Measurements from ENCODE around the gene UBE2H. TPM values are rescaled to one million over a fixed set of nuclear protein-coding genes. Genes with fewer than 3 reads are reported as not detected.

Gene UBE2H
- 10 to 100 TPM; 92.6 to 93.4 TPM for total RNA-seq

DNA sequence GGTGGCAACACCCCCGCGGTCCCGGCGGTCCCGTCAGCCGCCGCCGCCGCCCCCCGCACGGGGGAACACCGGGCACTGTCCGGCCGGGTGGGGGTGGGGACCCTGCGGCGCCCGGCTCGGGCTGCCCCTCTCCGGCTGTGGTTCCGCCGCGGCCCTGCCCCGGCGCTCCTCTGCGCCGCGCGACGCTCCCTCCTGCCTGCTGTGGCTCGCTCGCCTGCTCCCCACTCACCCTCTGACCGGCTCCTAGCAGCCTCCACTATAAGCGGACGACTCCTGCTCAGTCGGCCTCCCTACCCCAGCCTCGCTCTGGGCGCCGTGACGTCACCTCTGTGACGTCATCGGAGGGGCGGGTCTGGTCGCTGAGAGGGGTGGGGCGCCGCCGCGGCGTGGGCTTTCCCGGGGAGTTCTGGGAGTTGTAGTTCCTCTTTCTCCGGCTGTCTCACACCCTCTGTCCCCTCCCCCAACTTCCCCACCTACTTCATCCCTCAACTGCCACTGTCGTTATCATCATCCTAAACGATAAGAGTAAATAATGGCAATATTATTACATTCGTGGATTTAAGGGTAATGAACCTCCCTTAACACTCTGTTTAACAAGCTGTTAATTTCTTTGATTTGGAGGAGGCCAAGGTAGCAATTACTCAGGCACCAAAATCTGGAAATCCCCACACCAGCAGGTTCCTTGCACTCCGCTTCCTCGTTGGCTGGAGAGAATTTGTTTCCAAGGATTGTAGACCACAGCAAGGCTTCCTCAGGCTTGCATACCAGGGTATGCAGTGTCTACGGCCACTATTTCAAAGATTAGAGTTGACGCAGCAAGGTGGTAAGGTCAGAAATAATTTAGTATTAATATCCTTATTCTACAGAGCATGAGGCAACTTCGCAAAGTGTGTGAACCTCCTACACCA lies at the start of gene UBE2H:
Gene UBE2H, minus strand, starts transcription at position 308 of the 908 bp plus-strand sequence. CDS start 405 bp downstream, outside the sequence.
- peak; percentile 85 to 93 (median 92) for TF ChIP-seq POLR2A (IDR thresholded peaks at IDR 0.05)
- TF ChIP-seq, protein P1, sequence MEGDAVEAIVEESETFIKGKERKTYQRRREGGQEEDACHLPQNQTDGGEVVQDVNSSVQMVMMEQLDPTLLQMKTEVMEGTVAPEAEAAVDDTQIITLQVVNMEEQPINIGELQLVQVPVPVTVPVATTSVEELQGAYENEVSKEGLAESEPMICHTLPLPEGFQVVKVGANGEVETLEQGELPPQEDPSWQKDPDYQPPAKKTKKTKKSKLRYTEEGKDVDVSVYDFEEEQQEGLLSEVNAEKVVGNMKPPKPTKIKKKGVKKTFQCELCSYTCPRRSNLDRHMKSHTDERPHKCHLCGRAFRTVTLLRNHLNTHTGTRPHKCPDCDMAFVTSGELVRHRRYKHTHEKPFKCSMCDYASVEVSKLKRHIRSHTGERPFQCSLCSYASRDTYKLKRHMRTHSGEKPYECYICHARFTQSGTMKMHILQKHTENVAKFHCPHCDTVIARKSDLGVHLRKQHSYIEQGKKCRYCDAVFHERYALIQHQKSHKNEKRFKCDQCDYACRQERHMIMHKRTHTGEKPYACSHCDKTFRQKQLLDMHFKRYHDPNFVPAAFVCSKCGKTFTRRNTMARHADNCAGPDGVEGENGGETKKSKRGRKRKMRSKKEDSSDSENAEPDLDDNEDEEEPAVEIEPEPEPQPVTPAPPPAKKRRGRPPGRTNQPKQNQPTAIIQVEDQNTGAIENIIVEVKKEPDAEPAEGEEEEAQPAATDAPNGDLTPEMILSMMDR (IDR thresholded peaks at IDR 0.05): peak in 3 of 7 experiments; percentile 23 to 34 (median 25)
- Histone ChIP-seq H3K4me1 (peaks cover 28% of the 10 kb centered on the region), H3K4me3 (peak within 1 kb of the TSS; percentile 63 to 91), H3K9me3 (no peaks in the 10 kb centered on the region), H3K27me3 (no peaks in the 10 kb centered on the region), H3K36me3 (replicated peaks in 1 of 2; ENCODE audit: insufficient read depth in 1 of 2, low read depth in 2 of 2) (no peaks in the 10 kb centered on the region), H3K27ac (peak within 1 kb of the TSS; percentile 98 to 99 (median 98))
- 4 to 29% methylated on average over 8 to 56 of the region's 58 CpGs for WGBS, 2 donors
- ATAC-seq (peak; percentile 82), DNase-seq (peak; percentile 89 to 93 (median 92))
- intact Hi-C loops (cut with DNase I): no loop called here

DNA sequence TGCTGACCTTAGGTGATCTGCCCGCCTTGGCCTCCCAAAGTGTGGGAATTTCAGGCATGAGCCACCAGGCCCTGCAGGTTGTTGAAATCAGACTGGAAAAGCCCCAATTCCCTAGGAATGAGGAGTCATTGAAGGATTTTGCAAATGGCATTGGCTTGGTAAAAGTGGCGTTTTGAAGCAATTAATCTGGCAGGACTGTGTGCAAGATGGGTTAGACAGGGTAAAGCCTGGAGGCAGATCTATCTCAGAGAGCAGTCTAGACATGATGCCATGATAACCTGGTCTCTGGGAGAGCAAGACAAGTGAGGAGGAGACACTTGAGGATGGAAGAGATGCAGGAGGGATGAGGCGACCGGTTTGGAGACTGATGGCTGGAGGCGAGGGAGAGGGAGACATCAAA lies 45.7 kb upstream of the UBE2H start:
- Histone ChIP-seq H3K4me1 (no peaks in the 10 kb centered on the region), H3K4me3 (no peak overlapping the region), H3K36me3 (replicated peaks in 1 of 2; ENCODE audit: insufficient read depth in 1 of 2, low read depth in 2 of 2) (no peaks in the 10 kb centered on the region), H3K27ac (no peak overlapping the region), H3K9me3 (no peaks in the 10 kb centered on the region), H3K27me3 (no peaks in the 10 kb centered on the region)
- WGBS, 2 donors: 92 to 95% methylated on average over 5 of the region's 5 CpGs
- no peak for TF ChIP-seq POLR2A (IDR thresholded peaks at IDR 0.05)
- TF ChIP-seq, protein P1 (IDR thresholded peaks at IDR 0.05): no peak
- ATAC-seq (no peak), DNase-seq (no peak)
- intact Hi-C loops (cut with DNase I): no loop called here

GRCh38 chr7:129997285-129997684 lies 44.5 kb upstream of the UBE2H start:
- 70 to 75% methylated on average over 5 of the region's 5 CpGs for WGBS, 2 donors
- no peak overlapping the region for H3K27ac ChIP-seq
- no peaks in the 10 kb centered on the region for H3K9me3 ChIP-seq
- no peak overlapping the region for H3K4me3 ChIP-seq
- TF ChIP-seq, protein P1 (IDR thresholded peaks at IDR 0.05): no peak
- no peak for TF ChIP-seq POLR2A (IDR thresholded peaks at IDR 0.05)
- intact Hi-C loops (cut with DNase I): no loop called here
- no peaks in the 10 kb centered on the region for H3K36me3 ChIP-seq (replicated peaks in 1 of 2; ENCODE audit: insufficient read depth in 1 of 2, low read depth in 2 of 2)
- DNase-seq (no peak), ATAC-seq (no peak)
- no peaks in the 10 kb centered on the region for H3K27me3 ChIP-seq
- H3K4me1 ChIP-seq: no peaks in the 10 kb centered on the region

- no peaks in the 10 kb centered on the region for H3K9me3 ChIP-seq
- H3K4me3 ChIP-seq: no peak overlapping the region
- no peaks in the 10 kb centered on the region for H3K36me3 ChIP-seq (replicated peaks in 1 of 2; ENCODE audit: insufficient read depth in 1 of 2, low read depth in 2 of 2)
- H3K27me3 ChIP-seq: no peaks in the 10 kb centered on the region
- ATAC-seq (no peak), DNase-seq (no peak)
- TF ChIP-seq, protein P1 (IDR thresholded peaks at IDR 0.05): no peak
- no peak for TF ChIP-seq POLR2A (IDR thresholded peaks at IDR 0.05)
- intact Hi-C loops (cut with DNase I): no loop called here
- WGBS, 2 donors: 76 to 82% methylated on average over 8 of the region's 8 CpGs
- no peaks in the 10 kb centered on the region for H3K4me1 ChIP-seq
- no peak overlapping the region for H3K27ac ChIP-seq
These were observed 40.5 kb upstream of the UBE2H start for GRCh38 chr7:129993275-129993674.

All from body of pancreas (tissue), 4 donors.